Measurements from ENCODE around the gene CKAP4.

The CKAP4 gene

GRCh38 chr12:106195621-106196027, 52.2 kb downstream of the CKAP4 start:
- DNase-seq, result no peak

- DNase-seq, result no peak
These were observed 53.5 kb downstream of the CKAP4 start for GRCh38 chr12:106194351-106194750.

GRCh38 chr12:106193394-106194215, 54.2 kb downstream of the CKAP4 start:
- no peak for DNase-seq

- no peak for DNase-seq
These were observed 55.0 kb downstream of the CKAP4 start for GRCh38 chr12:106192659-106193393.

- peak; percentile 37 for DNase-seq
These were observed 57.2 kb downstream of the CKAP4 start for GRCh38 chr12:106190581-106190980.

GRCh38 chr12:106189341-106189740, 58.5 kb downstream of the CKAP4 start:
- DNase-seq, result no peak

GRCh38 chr12:106188256-106188655, 59.6 kb downstream of the CKAP4 start:
- no peak for DNase-seq
